NCI-H2227 (cell line): ENCODE results near the gene PRPF6.
"Not testable (repeated sequence)": the region's sequence is repeated elsewhere in the genome, so short reads cannot be mapped to it uniquely, and the experiment has no call there.

ENCODE experiments used
- DNase-seq: peaks from one replicate; lab custom pipeline; 2025; ENCODE audit not compliant: unreplicated experiment; lab: John Stamatoyannopoulos, UW

Gene PRPF6

GRCh38 chr20:64010711-64011237 lies 29.8 kb downstream of the PRPF6 start:
- no peak for DNase-seq

GRCh38 chr20:64011366-64011779 lies 30.4 kb downstream of the PRPF6 start:
- DNase-seq: no peak

GRCh38 chr20:64012385-64013154 lies 31.6 kb downstream of the PRPF6 start:
- DNase-seq: not testable (repeated sequence)

GRCh38 chr20:64015635-64016034 lies 34.7 kb downstream of the PRPF6 start:
- DNase-seq: no peak

- DNase-seq: no peak
These were observed 40.4 kb downstream of the PRPF6 start for GRCh38 chr20:64021124-64021975.

- DNase-seq: no peak
These were observed 41.9 kb downstream of the PRPF6 start for GRCh38 chr20:64022671-64023360.

GRCh38 chr20:64023361-64024140 lies 42.6 kb downstream of the PRPF6 start:
- DNase-seq: no peak

GRCh38 chr20:64024141-64024990 lies 43.4 kb downstream of the PRPF6 start:
- no peak for DNase-seq

- no peak for DNase-seq
These were observed 44.3 kb downstream of the PRPF6 start for GRCh38 chr20:64025101-64025825.

GRCh38 chr20:64025826-64026412 lies 45.0 kb downstream of the PRPF6 start:
- DNase-seq: no peak

GRCh38 chr20:64027981-64028685 lies 47.2 kb downstream of the PRPF6 start:
- DNase-seq: no peak

GRCh38 chr20:64029293-64030117 lies 48.6 kb downstream of the PRPF6 start:
- DNase-seq: no peak

GRCh38 chr20:64030371-64031134 lies 49.6 kb downstream of the PRPF6 start:
- no peak for DNase-seq

- DNase-seq: no peak
These were observed 50.9 kb downstream of the PRPF6 start for GRCh38 chr20:64031822-64032314.

GRCh38 chr20:64032706-64033624 lies 52.0 kb downstream of the PRPF6 start:
- no peak for DNase-seq
